HepG2 (cell line): Measurements from ENCODE around the gene SMAP2. TPM values are rescaled to one million over a fixed set of nuclear protein-coding genes. Genes with fewer than 3 reads are reported as not detected.

Experiments used
- ATAD3A ChIP-seq: sonication (generic); formaldehyde crosslinking; IDR thresholded peaks from 2 replicates; pipeline ENCODE4 v1.4.0; 2020; ENCODE audit warnings: missing genetic modification reagents
- ATF7 ChIP-seq, 2 experiments: fragments of 450-650 bp in 1 of 2; sonication (generic) in 1 of 2; formaldehyde crosslinking in 1 of 2; IDR thresholded peaks; 2 replicates each; pipeline versions ENCODE4 v1.4.0 to v1.6.1; 2016 to 2020; ENCODE audit warnings: antibody characterized with exemption in 1 of 2, mild to moderate bottlenecking in 1 of 2, missing genetic modification reagents in 1 of 2
- CBX5 ChIP-seq: sonication (generic); formaldehyde crosslinking; IDR thresholded peaks from 2 replicates; pipeline ENCODE4 v1.4.0; 2020; ENCODE audit warnings: missing genetic modification reagents, borderline replicate concordance
- CHD2 ChIP-seq: IDR thresholded peaks from 2 replicates; pipeline ENCODE4 v1.6.1; 2011; ENCODE audit warnings: low read depth, low read length, improper control_type of control experiment
- GATAD1 ChIP-seq: IDR thresholded peaks from 2 replicates; pipeline ENCODE4 v1.6.1; 2016; ENCODE audit warnings: missing genetic modification reagents, missing compliant biosample characterization
- HOXD1 ChIP-seq: sonication (generic); formaldehyde crosslinking; IDR thresholded peaks from 2 replicates; pipeline ENCODE4 v1.5.0; 2020; ENCODE audit warnings: missing genetic modification reagents
- JDP2 ChIP-seq: sonication (generic); formaldehyde crosslinking; IDR thresholded peaks from 2 replicates; pipeline ENCODE4 v1.8.1; 2022; ENCODE audit warnings: missing genetic modification reagents, borderline replicate concordance
- PTBP1 ChIP-seq: fragments of 200-400 bp; formaldehyde crosslinking; IDR thresholded peaks from 2 replicates; pipeline ENCODE4 v1.6.1; 2018; ENCODE audit warnings: low read length, low read depth; ENCODE audit not compliant: poor library complexity, severe bottlenecking
- RELA ChIP-seq: sonication (generic); formaldehyde crosslinking; IDR thresholded peaks from 2 replicates; pipeline ENCODE4 v1.4.0; 2020; ENCODE audit warnings: missing genetic modification reagents
- ZBTB4 ChIP-seq: sonication (generic); formaldehyde crosslinking; IDR thresholded peaks from 2 replicates; pipeline ENCODE4 v1.4.0; 2020; ENCODE audit warnings: missing genetic modification reagents, mild to moderate bottlenecking, borderline replicate concordance
- ZFY ChIP-seq: sonication (generic); formaldehyde crosslinking; IDR thresholded peaks from 2 replicates; pipeline ENCODE4 v1.4.0; 2020; ENCODE audit warnings: missing genetic modification reagents
- ZNF138 ChIP-seq: sonication (generic); formaldehyde crosslinking; IDR thresholded peaks from 2 replicates; pipeline ENCODE4 v1.5.0; 2020; ENCODE audit warnings: mild to moderate bottlenecking, low read depth, missing genetic modification reagents
- ZNF510 ChIP-seq: sonication (generic); formaldehyde crosslinking; IDR thresholded peaks from 2 replicates; pipeline ENCODE4 v1.4.0; 2020; ENCODE audit warnings: low read depth, mild to moderate bottlenecking, missing genetic modification reagents
- ZNF639 ChIP-seq: conservative IDR thresholded peaks from 2 replicates; pipeline ENCODE4 v1.6.1; 2018; ENCODE audit warnings: missing genetic modification reagents
- ZNF75D ChIP-seq: sonication (generic); formaldehyde crosslinking; IDR thresholded peaks from 2 replicates; pipeline ENCODE4 v1.8.1; 2023; ENCODE audit warnings: missing genetic modification reagents, mild to moderate bottlenecking, borderline replicate concordance
- polyA plus RNA-seq, 8 experiments: library from polyadenylated mRNA; depleted of rRNA in 3 of 8; stranded (reverse) in 7 of 8; unstranded in 1 of 8; fragments of >200 nt; fragmentation: Illumina TruSeq in 4 of 8; extraction: Trizol in 4 of 8; gene quantifications; 2 replicates each; pipeline versions ENCODE4 v1.2.1 to v1.2.3, GENCODE V29; 2011 to 2016; ENCODE audit warnings: low read depth in 4 of 8, missing spikeins in 1 of 8, mixed read lengths in 1 of 8; ENCODE audit not compliant: insufficient read depth in 1 of 8
- total RNA-seq, 5 experiments: library from RNA; depleted of rRNA; stranded (reverse); fragments of >200 nt; fragmentation: Illumina TruSeq; extraction: Trizol; gene quantifications; 2 replicates each; pipeline ENCODE4 v1.2.3, GENCODE V29; 2016; ENCODE audit warnings: low read depth in 1 of 5
- TF ChIP-seq, protein P1 (sequence below): sonication (generic); formaldehyde crosslinking; IDR thresholded peaks from 2 replicates; pipeline ENCODE4 v1.4.0; 2020; ENCODE audit warnings: missing genetic modification reagents
- TF ChIP-seq, protein P2 (sequence below): sonication (generic); formaldehyde crosslinking; IDR thresholded peaks from 2 replicates; pipeline ENCODE4 v1.4.0; 2020; ENCODE audit warnings: mild to moderate bottlenecking, missing genetic modification reagents
- TF ChIP-seq, protein P3 (sequence below): IDR thresholded peaks from 2 replicates; pipeline ENCODE4 v1.6.1; 2018; ENCODE audit warnings: missing genetic modification reagents, mild to moderate bottlenecking, missing compliant biosample characterization

SMAP2 gene
- total and polyA plus RNA-seq, 2 of the 13 experiments (the other 11 are each of a cell fraction or from before 2014, with no cell fraction given), result 19.0 to 22.3 TPM

GRCh38 chr1:40450495-40451237, 77.1 kb downstream of the SMAP2 start (continued):
- no peak for TF ChIP-seq ZNF510
- TF ChIP-seq ZNF639, result 0 out of 2 replicates have a peak, but pooled peaks have one; percentile 61
- TF ChIP-seq, protein P1, sequence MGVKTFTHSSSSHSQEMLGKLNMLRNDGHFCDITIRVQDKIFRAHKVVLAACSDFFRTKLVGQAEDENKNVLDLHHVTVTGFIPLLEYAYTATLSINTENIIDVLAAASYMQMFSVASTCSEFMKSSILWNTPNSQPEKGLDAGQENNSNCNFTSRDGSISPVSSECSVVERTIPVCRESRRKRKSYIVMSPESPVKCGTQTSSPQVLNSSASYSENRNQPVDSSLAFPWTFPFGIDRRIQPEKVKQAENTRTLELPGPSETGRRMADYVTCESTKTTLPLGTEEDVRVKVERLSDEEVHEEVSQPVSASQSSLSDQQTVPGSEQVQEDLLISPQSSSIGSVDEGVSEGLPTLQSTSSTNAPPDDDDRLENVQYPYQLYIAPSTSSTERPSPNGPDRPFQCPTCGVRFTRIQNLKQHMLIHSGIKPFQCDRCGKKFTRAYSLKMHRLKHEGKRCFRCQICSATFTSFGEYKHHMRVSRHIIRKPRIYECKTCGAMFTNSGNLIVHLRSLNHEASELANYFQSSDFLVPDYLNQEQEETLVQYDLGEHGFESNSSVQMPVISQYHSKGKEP (CRISPR knock-in tag), result 0 out of 2 replicates have a peak, but pooled peaks have one; percentile 19
- no peak for TF ChIP-seq JDP2 (CRISPR knock-in tag)
- no peak for TF ChIP-seq CHD2
- 0 out of 2 replicates have a peak, but pooled peaks have one; percentile 39 for TF ChIP-seq ZFY (CRISPR knock-in tag)
- TF ChIP-seq ZNF138 (CRISPR knock-in tag), result no peak
- no peak for TF ChIP-seq HOXD1 (CRISPR knock-in tag)
- TF ChIP-seq PTBP1, result no peak
- no peak for TF ChIP-seq ZNF75D
- TF ChIP-seq CBX5, result peak; percentile 33; the same call in 1 of the 2 replicates
- no peak for TF ChIP-seq RELA (CRISPR knock-in tag)
- TF ChIP-seq ATF7 (IDR thresholded peaks at IDR 0.05), result peak; percentile 77
- TF ChIP-seq ATF7 (CRISPR knock-in tag; IDR thresholded peaks at IDR 0.05), result no peak
- TF ChIP-seq, protein P2, sequence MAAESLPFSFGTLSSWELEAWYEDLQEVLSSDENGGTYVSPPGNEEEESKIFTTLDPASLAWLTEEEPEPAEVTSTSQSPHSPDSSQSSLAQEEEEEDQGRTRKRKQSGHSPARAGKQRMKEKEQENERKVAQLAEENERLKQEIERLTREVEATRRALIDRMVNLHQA (CRISPR knock-in tag), result no peak
- TF ChIP-seq ATAD3A (CRISPR knock-in tag), result no peak
- TF ChIP-seq ZBTB4 (CRISPR knock-in tag), result 0 out of 2 replicates have a peak, but pooled peaks have one; percentile 54
- TF ChIP-seq, protein P3, sequence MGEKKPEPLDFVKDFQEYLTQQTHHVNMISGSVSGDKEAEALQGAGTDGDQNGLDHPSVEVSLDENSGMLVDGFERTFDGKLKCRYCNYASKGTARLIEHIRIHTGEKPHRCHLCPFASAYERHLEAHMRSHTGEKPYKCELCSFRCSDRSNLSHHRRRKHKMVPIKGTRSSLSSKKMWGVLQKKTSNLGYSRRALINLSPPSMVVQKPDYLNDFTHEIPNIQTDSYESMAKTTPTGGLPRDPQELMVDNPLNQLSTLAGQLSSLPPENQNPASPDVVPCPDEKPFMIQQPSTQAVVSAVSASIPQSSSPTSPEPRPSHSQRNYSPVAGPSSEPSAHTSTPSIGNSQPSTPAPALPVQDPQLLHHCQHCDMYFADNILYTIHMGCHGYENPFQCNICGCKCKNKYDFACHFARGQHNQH, result peak; percentile 31; the same call in 1 of the 2 replicates
- 0 out of 2 replicates have a peak, but pooled peaks have one; percentile 38 for TF ChIP-seq GATAD1 (CRISPR knock-in tag)
